GM23248 (cell line): ENCODE measurements around the gene NFAT5.

ENCODE experiments used
- EZH2 ChIP-seq: fragments of 200-600 bp; sonication (generic); IDR thresholded peaks from 2 replicates; pipeline ENCODE4 v1.6.1; 2018; ENCODE audit warnings: antibody characterized with exemption, mild to moderate bottlenecking; ENCODE audit not compliant: insufficient read depth, poor library complexity, severe bottlenecking
- EZH2phosphoT487 ChIP-seq: fragments of 200-600 bp; sonication (generic); IDR thresholded peaks from 2 replicates; pipeline ENCODE4 v1.6.1; 2018; ENCODE audit warnings: antibody characterized with exemption, moderate library complexity, mild to moderate bottlenecking, low read depth; ENCODE audit not compliant: insufficient read depth

- no peak for TF ChIP-seq EZH2
- no peak for TF ChIP-seq EZH2phosphoT487
Observed at GRCh38 chr16:69522732-69523404, 42.9 kb upstream of the NFAT5 start.
